OCI-LY3 (cell line): Measurements from ENCODE around the gene TSPAN14.
A peak's percentile ranks its signal among the peaks of the same experiment; 100 is the strongest.

Source experiments
- H2AFZ ChIP-seq: fragments of 200-600, 300-600 bp; shearing (Covaris generic); 2 replicates; pipeline ENCODE4 v1.6.0; 2014; ENCODE audit warnings: antibody characterized with exemption, low read depth, low read length
- H3K27ac ChIP-seq: fragments of 200-600, 300-600 bp; sonication (generic); 2 replicates; pipeline ENCODE4 v1.5.1; 2014; ENCODE audit warnings: mild to moderate bottlenecking, low read length, moderate library complexity, mixed read lengths
- H3K27me3 ChIP-seq: fragments of 200-600, 300-600 bp; sonication (generic); 2 replicates; pipeline ENCODE4 v1.6.1; 2014; ENCODE audit warnings: low read depth, low read length, mixed read lengths
- H3K36me3 ChIP-seq: fragments of 200-600, 300-600 bp; sonication (generic); replicated peaks from 2 replicates; pipeline ENCODE3; 2014; ENCODE audit warnings: low read depth, low read length, mixed read lengths
- H3K4me1 ChIP-seq: fragments of 300-600, 200-600 bp; sonication (generic); 2 replicates; pipeline ENCODE4 v1.6.1; 2014; ENCODE audit warnings: low read length, mixed read lengths
- H3K4me2 ChIP-seq: fragments of 200-600, 300-600 bp; sonication (generic); 2 replicates; pipeline ENCODE4 v1.6.1; 2014; ENCODE audit warnings: low read length, mixed read lengths
- H3K4me3 ChIP-seq: fragments of 300-600, 200-600 bp; sonication (generic); 2 replicates; pipeline ENCODE4 v1.5.1; 2014; ENCODE audit warnings: antibody characterized with exemption, mild to moderate bottlenecking, low read length, moderate library complexity
- H3K79me2 ChIP-seq: fragments of 300-600, 200-600 bp; shearing (Covaris generic); 2 replicates; pipeline ENCODE4 v1.6.1; 2014; ENCODE audit warnings: mild to moderate bottlenecking, low read length, mixed read lengths
- H3K9ac ChIP-seq: fragments of 300-600, 200-600 bp; shearing (Covaris generic); 2 replicates; pipeline ENCODE4 v1.6.0; 2014; ENCODE audit warnings: mild to moderate bottlenecking, low read length, moderate library complexity
- H3K9me3 ChIP-seq: fragments of 200-600, 300-600 bp; shearing (Covaris generic); 2 replicates; pipeline ENCODE4 v1.6.1; 2014; ENCODE audit warnings: low read length, mixed read lengths; ENCODE audit not compliant: insufficient read depth
- H4K20me1 ChIP-seq: fragments of 200-600, 300-600 bp; sonication (generic); 2 replicates; pipeline ENCODE4 v1.6.1; 2016; ENCODE audit warnings: low read length, mixed read lengths; ENCODE audit not compliant: insufficient read depth
- EZH2phosphoT487 ChIP-seq: fragments of 200-600 bp; shearing (Covaris generic); IDR thresholded peaks from 2 replicates; pipeline ENCODE4 v1.6.1; 2018; ENCODE audit warnings: antibody characterized with exemption, mixed run types, low read depth
- TF ChIP-seq, protein P1 (sequence below): fragments of 200-600, 300-600 bp; sonication (generic); IDR thresholded peaks from 2 replicates; pipeline ENCODE4 v1.5.1; 2014; ENCODE audit warnings: antibody characterized with exemption, low read length, low read depth

TSPAN14 gene

DNA sequence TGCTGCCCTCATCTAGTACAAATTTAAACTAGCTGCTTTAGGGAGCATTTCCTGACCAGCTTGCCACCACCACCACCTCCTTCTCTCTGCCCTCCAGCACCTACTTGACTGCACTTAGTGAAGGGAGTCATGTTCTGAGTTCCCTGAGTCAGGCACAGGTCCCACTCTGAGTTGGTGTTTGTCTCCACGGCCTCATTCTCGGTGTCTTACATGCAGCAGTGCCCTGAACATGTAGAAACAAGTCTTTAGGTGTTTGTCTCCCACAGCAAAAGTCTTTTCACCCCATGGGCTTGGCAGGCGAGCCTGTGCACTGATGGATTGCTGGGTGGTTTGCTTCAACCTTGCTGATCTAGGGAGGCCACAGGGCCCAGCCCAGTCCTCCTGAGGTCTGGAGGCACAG, 16.9 kb downstream of the TSPAN14 start:
- Histone ChIP-seq H3K36me3 (peaks cover 5% of the 10 kb centered on the region), H3K27me3 (no peaks in the 10 kb centered on the region), H3K9ac (no peak overlapping the region), H3K4me2 (peak overlapping the region; percentile 61), H3K4me1 (peaks cover 42% of the 10 kb centered on the region), H3K4me3 (no peak overlapping the region), H3K27ac (peak overlapping the region; percentile 72), H2AFZ (no peak overlapping the region), H3K9me3 (no peaks in the 10 kb centered on the region), H3K79me2 (peaks cover 43% of the 10 kb centered on the region), H4K20me1 (peaks cover 10% of the 10 kb centered on the region; the same call in 1 of the 2 replicates)
- TF ChIP-seq, protein P1, sequence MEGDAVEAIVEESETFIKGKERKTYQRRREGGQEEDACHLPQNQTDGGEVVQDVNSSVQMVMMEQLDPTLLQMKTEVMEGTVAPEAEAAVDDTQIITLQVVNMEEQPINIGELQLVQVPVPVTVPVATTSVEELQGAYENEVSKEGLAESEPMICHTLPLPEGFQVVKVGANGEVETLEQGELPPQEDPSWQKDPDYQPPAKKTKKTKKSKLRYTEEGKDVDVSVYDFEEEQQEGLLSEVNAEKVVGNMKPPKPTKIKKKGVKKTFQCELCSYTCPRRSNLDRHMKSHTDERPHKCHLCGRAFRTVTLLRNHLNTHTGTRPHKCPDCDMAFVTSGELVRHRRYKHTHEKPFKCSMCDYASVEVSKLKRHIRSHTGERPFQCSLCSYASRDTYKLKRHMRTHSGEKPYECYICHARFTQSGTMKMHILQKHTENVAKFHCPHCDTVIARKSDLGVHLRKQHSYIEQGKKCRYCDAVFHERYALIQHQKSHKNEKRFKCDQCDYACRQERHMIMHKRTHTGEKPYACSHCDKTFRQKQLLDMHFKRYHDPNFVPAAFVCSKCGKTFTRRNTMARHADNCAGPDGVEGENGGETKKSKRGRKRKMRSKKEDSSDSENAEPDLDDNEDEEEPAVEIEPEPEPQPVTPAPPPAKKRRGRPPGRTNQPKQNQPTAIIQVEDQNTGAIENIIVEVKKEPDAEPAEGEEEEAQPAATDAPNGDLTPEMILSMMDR, result no peak
- no peak for TF ChIP-seq EZH2phosphoT487

DNA sequence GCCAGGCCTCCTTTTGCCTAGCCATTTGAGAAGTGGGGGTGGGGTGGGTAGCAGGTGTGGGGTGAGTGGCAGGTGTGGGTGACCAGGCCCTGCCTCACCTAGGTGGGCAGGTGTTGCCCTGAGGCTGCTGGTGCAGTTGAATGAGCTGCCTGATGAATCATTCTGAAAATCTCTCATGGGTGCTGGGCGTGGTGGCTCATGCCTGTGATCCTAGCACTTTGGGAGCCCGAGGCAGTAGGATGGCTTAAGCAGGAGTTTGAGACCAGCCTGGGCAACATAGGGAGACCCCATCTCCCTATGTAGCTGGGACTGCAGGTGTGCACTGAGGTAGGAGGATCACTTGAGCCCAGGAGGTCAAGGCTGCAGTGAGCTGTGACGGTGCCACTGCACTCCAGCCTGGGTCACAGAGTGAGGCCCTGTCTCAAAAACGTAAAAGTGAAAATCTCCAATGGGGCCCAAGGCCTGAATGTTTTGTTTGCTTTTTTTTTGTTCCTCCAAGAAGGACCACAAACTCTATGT, 17.7 kb downstream of the TSPAN14 start:
- no peak overlapping the region for H3K4me3 ChIP-seq
- peaks cover 37% of the 10 kb centered on the region for H3K79me2 ChIP-seq
- H3K27ac ChIP-seq, result peak overlapping the region; percentile 72
- H3K27me3 ChIP-seq, result no peaks in the 10 kb centered on the region
- no peak overlapping the region for H3K9ac ChIP-seq
- peaks cover 40% of the 10 kb centered on the region for H3K4me1 ChIP-seq
- no peaks in the 10 kb centered on the region for H3K9me3 ChIP-seq
- peaks cover 7% of the 10 kb centered on the region for H3K36me3 ChIP-seq
- H4K20me1 ChIP-seq, result peaks cover 6% of the 10 kb centered on the region; the same call in 1 of the 2 replicates
- peak overlapping the region; percentile 61 for H3K4me2 ChIP-seq
- no peak overlapping the region for H2AFZ ChIP-seq
- TF ChIP-seq EZH2phosphoT487, result no peak
- TF ChIP-seq, protein P1, result no peak

DNA sequence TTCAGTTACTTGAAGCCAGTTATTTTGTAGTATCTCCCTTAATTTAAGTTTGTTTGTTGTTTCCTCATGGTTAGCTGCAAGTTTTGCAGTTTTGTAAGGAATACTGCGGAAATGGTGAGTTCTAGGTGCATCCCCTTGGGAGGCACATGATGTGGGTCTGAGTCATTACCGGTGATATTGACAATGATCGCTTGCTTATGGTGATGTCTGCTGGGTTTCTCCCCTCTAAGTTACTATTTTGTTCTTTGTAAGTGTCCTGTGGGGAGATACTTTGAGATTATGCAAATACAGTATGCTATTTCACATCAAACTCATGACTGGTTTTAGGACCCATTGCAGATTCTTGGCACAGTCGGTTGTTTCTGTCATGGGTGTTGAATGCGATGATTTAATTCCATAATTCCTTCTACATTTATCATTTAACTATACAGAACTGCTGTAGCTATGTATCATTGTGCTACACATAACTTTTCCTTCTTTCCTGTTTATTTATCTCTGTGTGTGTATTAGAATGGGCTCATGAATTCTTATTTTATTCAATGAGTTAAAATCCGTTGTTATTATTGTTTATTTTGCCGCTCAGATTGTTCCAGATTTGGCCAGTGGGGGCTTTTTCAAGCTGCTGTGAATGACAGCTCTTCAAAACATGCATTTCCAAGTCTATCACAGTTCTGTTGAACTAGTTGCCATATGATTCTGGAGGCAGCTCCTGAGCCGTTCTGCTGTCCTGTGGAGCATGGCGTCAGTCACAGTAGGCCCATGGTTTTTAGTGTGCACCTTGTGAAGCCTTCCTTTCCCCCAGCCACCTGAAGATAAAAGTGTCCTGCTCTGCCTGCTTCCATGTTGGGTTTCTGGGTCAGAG, 18.4 kb downstream of the TSPAN14 start:
- Histone ChIP-seq H3K36me3 (peaks cover 11% of the 10 kb centered on the region), H4K20me1 (peaks cover 6% of the 10 kb centered on the region; the same call in 1 of the 2 replicates), H3K79me2 (peaks cover 34% of the 10 kb centered on the region), H3K9me3 (no peaks in the 10 kb centered on the region), H3K4me2 (peak overlapping the region; percentile 61), H3K27me3 (no peaks in the 10 kb centered on the region), H3K9ac (peak overlapping the region; percentile 27), H3K4me3 (peak overlapping the region; percentile 44), H3K4me1 (peaks cover 40% of the 10 kb centered on the region), H2AFZ (no peak overlapping the region), H3K27ac (peak overlapping the region; percentile 72)
- TF ChIP-seq, protein P1, result no peak
- TF ChIP-seq EZH2phosphoT487, result no peak

DNA sequence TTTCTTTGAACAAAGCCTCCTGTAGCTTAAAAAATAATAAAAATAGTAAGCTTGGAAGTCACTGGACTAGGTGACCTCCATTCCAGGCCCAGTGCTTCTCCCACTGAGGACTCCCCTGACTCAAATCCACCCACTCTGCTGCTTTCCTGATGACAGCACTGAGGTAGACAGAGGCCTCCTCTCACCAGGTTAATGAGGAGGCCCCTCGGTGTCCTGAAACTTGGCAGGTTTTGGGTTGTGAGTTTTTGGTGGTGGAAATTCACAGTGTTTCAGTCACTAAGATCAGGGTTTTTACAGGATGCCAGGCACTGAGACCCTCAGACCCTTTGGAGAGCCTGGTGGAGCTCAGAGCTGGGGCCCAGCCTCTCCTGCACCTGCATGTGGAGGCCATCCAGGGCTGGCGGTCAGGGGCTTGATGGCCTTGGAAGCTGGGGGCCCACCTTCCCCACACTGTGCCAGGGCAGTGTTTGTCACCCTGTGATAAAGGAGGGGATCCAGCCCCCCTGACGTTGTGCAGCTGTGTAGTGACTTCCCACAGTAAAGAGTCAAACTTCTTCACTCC, 19.1 kb downstream of the TSPAN14 start:
- H3K4me2 ChIP-seq, result peak overlapping the region; percentile 61
- H4K20me1 ChIP-seq, result no peaks in the 10 kb centered on the region; the same call in 1 of the 2 replicates
- peak overlapping the region; percentile 44; the same call in 1 of the 2 replicates for H3K4me3 ChIP-seq
- peak overlapping the region; percentile 27 for H3K9ac ChIP-seq
- peaks cover 27% of the 10 kb centered on the region for H3K79me2 ChIP-seq
- H3K36me3 ChIP-seq, result peaks cover 15% of the 10 kb centered on the region
- H3K4me1 ChIP-seq, result peaks cover 40% of the 10 kb centered on the region
- TF ChIP-seq, protein P1, result no peak
- TF ChIP-seq EZH2phosphoT487, result no peak
- no peak overlapping the region for H2AFZ ChIP-seq
- H3K27me3 ChIP-seq, result no peaks in the 10 kb centered on the region
- no peaks in the 10 kb centered on the region for H3K9me3 ChIP-seq
- peak overlapping the region; percentile 72 for H3K27ac ChIP-seq
